ENCODE measurements around the gene CAPN3.

CAPN3 gene

DNA sequence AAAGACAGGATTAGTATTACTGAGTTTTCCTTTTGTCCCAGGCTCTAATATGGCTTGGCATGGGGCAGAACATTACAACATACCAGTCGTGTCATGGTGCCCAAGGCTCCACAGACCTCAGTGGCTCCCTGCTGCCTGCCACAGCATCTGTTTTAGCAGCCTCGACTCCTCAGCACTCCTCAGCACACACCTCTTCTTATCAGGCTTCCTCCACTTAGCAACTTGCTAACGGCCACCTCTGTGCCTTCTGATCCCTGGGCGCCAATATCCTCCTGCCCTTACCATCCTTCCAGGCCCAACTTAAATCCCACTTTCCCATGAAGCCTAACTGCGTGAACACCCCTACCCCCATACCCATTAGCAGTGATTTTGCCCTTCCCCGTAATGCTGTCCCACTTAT, 6.2 kb upstream of the CAPN3 start:
- DNase-seq (ENCODE audit: low spot score), result no peak
- TF ChIP-seq, protein P1, sequence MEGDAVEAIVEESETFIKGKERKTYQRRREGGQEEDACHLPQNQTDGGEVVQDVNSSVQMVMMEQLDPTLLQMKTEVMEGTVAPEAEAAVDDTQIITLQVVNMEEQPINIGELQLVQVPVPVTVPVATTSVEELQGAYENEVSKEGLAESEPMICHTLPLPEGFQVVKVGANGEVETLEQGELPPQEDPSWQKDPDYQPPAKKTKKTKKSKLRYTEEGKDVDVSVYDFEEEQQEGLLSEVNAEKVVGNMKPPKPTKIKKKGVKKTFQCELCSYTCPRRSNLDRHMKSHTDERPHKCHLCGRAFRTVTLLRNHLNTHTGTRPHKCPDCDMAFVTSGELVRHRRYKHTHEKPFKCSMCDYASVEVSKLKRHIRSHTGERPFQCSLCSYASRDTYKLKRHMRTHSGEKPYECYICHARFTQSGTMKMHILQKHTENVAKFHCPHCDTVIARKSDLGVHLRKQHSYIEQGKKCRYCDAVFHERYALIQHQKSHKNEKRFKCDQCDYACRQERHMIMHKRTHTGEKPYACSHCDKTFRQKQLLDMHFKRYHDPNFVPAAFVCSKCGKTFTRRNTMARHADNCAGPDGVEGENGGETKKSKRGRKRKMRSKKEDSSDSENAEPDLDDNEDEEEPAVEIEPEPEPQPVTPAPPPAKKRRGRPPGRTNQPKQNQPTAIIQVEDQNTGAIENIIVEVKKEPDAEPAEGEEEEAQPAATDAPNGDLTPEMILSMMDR (IDR thresholded peaks at IDR 0.05; ENCODE audit: extremely low read depth, insufficient read depth, missing control alignments), result no peak
- in situ Hi-C loops (cut with MboI; ENCODE audit: low pct_unique_long_range_greater_than_20kb, low sequenced_read_pairs, unreplicated experiment), result no loop called here

DNA sequence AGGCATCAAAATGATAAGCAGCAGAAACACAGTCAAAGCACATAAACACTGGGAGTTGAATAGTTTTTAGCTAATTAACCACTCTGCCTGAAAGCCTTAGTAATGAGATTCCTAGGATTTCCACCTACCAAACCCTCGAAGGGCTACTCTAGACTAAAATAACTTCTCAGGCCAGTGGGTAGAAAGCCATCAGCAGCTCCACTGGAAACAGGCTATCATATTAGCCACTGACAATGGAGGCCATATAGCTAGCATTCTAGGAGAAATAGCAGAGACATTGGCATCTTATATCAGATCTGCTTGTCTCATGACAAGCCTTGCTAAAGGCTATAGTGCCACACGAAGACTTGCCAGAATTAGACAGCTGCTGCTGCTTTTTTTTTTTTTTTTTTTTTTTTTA, 4.5 kb upstream of the CAPN3 start:
- DNase-seq (ENCODE audit: low spot score), result no peak
- in situ Hi-C loops (cut with MboI; ENCODE audit: low pct_unique_long_range_greater_than_20kb, low sequenced_read_pairs, unreplicated experiment), result no loop called here
- TF ChIP-seq, protein P1 (IDR thresholded peaks at IDR 0.05; ENCODE audit: extremely low read depth, insufficient read depth, missing control alignments), result no peak

DNA sequence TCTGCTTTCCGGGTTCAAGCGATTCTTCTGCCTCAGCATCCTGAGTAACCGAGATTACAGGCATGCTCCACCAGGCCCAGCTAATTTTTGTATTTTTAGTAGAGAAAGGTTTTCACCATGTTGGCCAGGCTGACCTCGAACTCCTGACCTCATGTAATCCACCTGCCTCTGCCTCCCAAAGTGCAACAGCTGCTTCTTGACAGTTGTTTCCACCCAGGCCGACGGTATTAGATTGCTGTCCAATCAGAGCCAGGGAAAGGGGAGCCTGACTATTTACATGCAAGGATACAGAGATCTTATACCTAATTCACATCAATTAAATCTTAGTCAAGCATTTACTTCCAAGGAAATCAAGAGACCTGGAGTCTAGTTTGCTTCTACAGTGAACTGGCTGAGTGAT, 4.0 kb upstream of the CAPN3 start:
- TF ChIP-seq, protein P1 (IDR thresholded peaks at IDR 0.05; ENCODE audit: extremely low read depth, insufficient read depth, missing control alignments), result no peak
- in situ Hi-C loops (cut with MboI; ENCODE audit: low pct_unique_long_range_greater_than_20kb, low sequenced_read_pairs, unreplicated experiment), result no loop called here
- DNase-seq (ENCODE audit: low spot score), result no peak

DNA sequence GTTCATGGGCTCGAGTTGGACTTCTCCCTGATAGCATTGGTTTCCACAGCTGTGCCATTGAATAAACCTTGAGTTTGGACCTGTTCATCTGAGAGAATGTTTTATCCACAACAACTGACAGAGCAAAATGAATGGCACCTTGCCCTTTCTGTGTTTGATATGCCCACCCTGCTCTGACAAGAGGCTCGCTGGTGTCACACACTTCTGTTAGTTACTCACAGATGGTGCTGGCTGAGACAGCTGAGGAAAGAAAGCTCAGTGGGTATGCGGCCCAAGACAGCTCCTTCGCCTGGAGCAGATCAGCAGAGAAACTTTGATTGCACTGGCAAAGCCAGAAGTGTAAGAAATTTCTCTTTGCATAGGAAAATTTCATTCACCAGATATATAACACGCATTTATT, 2.5 kb upstream of the CAPN3 start:
- TF ChIP-seq, protein P1 (IDR thresholded peaks at IDR 0.05; ENCODE audit: extremely low read depth, insufficient read depth, missing control alignments), result no peak
- no peak for DNase-seq (ENCODE audit: low spot score)
- in situ Hi-C loops (cut with MboI; ENCODE audit: low pct_unique_long_range_greater_than_20kb, low sequenced_read_pairs, unreplicated experiment), result no loop called here

DNA sequence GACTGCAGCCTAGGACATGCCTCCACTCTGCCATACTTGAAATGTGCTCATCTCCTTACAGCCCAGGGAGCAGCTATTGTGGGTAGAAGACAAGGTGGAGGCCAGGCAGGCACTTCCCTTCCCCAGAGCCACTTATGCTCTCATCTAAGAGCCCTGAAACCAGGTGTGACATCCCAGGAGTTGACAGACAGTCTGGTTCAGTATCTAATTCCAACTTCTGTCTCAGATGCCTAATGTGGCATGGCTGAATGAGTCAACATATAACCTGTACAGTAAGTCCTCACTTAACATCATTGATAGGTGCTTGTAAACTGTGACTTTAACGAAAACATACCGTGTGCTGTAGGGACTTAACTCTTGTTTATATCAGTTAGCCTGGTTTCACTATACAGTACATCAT, 1.2 kb upstream of the CAPN3 start:
- in situ Hi-C loops (cut with MboI; ENCODE audit: low pct_unique_long_range_greater_than_20kb, low sequenced_read_pairs, unreplicated experiment), result no loop called here
- no peak for DNase-seq (ENCODE audit: low spot score)
- TF ChIP-seq, protein P1 (IDR thresholded peaks at IDR 0.05; ENCODE audit: extremely low read depth, insufficient read depth, missing control alignments), result no peak

DNA sequence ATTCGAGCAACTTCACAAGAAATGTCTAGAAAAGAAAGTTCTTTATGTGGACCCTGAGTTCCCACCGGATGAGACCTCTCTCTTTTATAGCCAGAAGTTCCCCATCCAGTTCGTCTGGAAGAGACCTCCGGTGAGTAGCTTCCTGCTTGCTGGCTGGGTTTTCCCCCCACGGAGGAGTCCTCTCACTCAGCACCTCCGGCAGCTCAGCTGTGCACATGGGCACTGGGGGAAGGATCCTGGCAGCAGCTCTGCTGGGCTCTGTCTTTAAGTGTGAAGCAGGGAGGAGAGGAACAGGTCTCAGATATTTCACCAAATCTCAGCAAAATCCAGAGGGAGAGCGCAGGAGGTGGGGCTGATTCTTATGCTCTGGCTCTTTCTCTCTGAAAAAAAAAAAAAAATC, 684 bp downstream of the CAPN3 start:
- TF ChIP-seq, protein P1 (IDR thresholded peaks at IDR 0.05; ENCODE audit: extremely low read depth, insufficient read depth, missing control alignments), result no peak
- in situ Hi-C loops (cut with MboI; ENCODE audit: low pct_unique_long_range_greater_than_20kb, low sequenced_read_pairs, unreplicated experiment), result no loop called here
- DNase-seq (ENCODE audit: low spot score), result no peak

DNA sequence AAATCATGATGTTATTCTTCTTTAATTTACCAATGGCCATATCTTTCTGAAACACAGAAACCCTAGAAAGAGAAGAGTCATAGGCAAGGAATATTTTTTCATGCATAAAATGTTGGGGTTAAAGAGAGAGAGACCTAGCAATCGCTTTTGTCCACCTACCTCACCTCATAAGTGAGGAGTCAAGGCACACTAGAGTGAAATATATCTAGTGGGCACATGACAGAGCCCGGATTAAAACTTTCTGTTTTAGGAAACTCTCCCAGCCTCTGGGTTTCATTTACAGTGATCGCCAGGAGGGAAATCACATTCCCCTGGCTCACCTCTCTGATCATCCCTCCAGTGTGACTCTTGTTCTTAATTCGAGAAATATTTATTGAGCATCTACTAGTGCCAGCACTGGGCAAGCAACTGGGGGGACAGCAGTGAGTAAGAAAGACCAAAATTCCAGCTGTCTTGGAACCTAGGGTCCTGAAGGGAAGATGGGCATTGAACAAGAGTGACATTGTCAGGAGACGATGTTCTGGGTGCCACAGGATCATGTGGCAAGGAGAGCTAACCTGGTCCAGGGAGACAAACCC, 1.3 kb downstream of the CAPN3 start:
- DNase-seq (ENCODE audit: low spot score), result no peak
- in situ Hi-C loops (cut with MboI; ENCODE audit: low pct_unique_long_range_greater_than_20kb, low sequenced_read_pairs, unreplicated experiment), result no loop called here
- TF ChIP-seq, protein P1 (IDR thresholded peaks at IDR 0.05; ENCODE audit: extremely low read depth, insufficient read depth, missing control alignments), result no peak
